H54 (cell line): Measurements from ENCODE around the gene ROBO2.

ENCODE experiments used
- DNase-seq: peaks from one replicate; pipeline ENCODE4 v3.0.0; 2011; ENCODE audit warnings: low spot score, mixed read lengths; ENCODE audit not compliant: insufficient read length
- FAIRE-seq: peaks from 3 replicates; lab custom pipeline; 2011; peaks lifted over from hg19 to GRCh38; lab: Jason Lieb, UNC
- POLR2A ChIP-seq: IDR thresholded peaks from 2 replicates; pipeline ENCODE4 v1.6.1; 2011; ENCODE audit warnings: low read depth, mild to moderate bottlenecking, low read length

ROBO2 gene

GRCh38 chr3:77158730-77159581 is 119.1 kb downstream of the ROBO2 start:
- FAIRE-seq = no peak
- TF ChIP-seq POLR2A = no peak
- no peak for DNase-seq

- TF ChIP-seq POLR2A = no peak
- no peak for FAIRE-seq
Observed at GRCh38 chr3:77160931-77161497, 121.1 kb downstream of the ROBO2 start.

GRCh38 chr3:77169823-77170222 is 129.9 kb downstream of the ROBO2 start:
- DNase-seq (no peak), FAIRE-seq (no peak)
- TF ChIP-seq POLR2A = no peak

More at GRCh38 chr3:77160931-77161497, 121.1 kb downstream of the ROBO2 start:
- DNase-seq = no peak

GRCh38 chr3:77171026-77171425 is 131.1 kb downstream of the ROBO2 start:
- no peak for FAIRE-seq
- TF ChIP-seq POLR2A = no peak
- DNase-seq = no peak

- FAIRE-seq = no peak
- TF ChIP-seq POLR2A = no peak
- DNase-seq = no peak
Observed at GRCh38 chr3:77179762-77180161, 139.9 kb downstream of the ROBO2 start.

GRCh38 chr3:77182341-77182740 is 142.4 kb downstream of the ROBO2 start:
- no peak for TF ChIP-seq POLR2A
- DNase-seq (no peak), FAIRE-seq (no peak)

- TF ChIP-seq POLR2A = no peak
- DNase-seq (no peak), FAIRE-seq (no peak)
Observed at GRCh38 chr3:77186319-77186718, 146.4 kb downstream of the ROBO2 start.

GRCh38 chr3:77186728-77187127 is 146.8 kb downstream of the ROBO2 start:
- TF ChIP-seq POLR2A = no peak
- no peak for DNase-seq
- FAIRE-seq = no peak

GRCh38 chr3:77188210-77188609 is 148.3 kb downstream of the ROBO2 start:
- DNase-seq = no peak
- FAIRE-seq = no peak
- TF ChIP-seq POLR2A = no peak

- no peak for DNase-seq
- TF ChIP-seq POLR2A = no peak
- FAIRE-seq = no peak
Observed at GRCh38 chr3:77189258-77189657, 149.4 kb downstream of the ROBO2 start.

- FAIRE-seq (no peak), DNase-seq (no peak)
- TF ChIP-seq POLR2A = no peak
Observed at GRCh38 chr3:77189684-77190083, 149.8 kb downstream of the ROBO2 start.

- FAIRE-seq (no peak), DNase-seq (no peak)
- TF ChIP-seq POLR2A = no peak
Observed at GRCh38 chr3:77190374-77190773, 150.5 kb downstream of the ROBO2 start.

- FAIRE-seq (no peak), DNase-seq (no peak)
- no peak for TF ChIP-seq POLR2A
Observed at GRCh38 chr3:77191014-77191413, 151.1 kb downstream of the ROBO2 start.

GRCh38 chr3:77191640-77192039 is 151.7 kb downstream of the ROBO2 start:
- TF ChIP-seq POLR2A = no peak
- no peak for DNase-seq
- no peak for FAIRE-seq
